Activated CD8-positive, alpha-beta memory T cell treated with anti-CD3 and anti-CD28 coated beads for 4 hours (primary cell): ENCODE measurements around the gene CLCN2.

Source experiments
- DNase-seq, 2 donors: peaks; one replicate each; pipeline ENCODE4 v3.0.0-alpha.2; 2020; ENCODE audit warnings: low read depth in 2 of 2

Gene CLCN2

GRCh38 chr3:184360070-184360928 is 1.1 kb downstream of the CLCN2 start:
- DNase-seq = no peak

- no peak for DNase-seq
Measured at GRCh38 chr3:184359610-184360009, 1.8 kb downstream of the CLCN2 start.

GRCh38 chr3:184358921-184359350 is 2.5 kb downstream of the CLCN2 start:
- no peak for DNase-seq

- no peak for DNase-seq
Measured at GRCh38 chr3:184358124-184358767, 3.2 kb downstream of the CLCN2 start.

GRCh38 chr3:184357248-184358123 is 3.9 kb downstream of the CLCN2 start:
- DNase-seq = no peak

- DNase-seq = no peak
Measured at GRCh38 chr3:184355261-184356040, 6.0 kb downstream of the CLCN2 start.

GRCh38 chr3:184354754-184355153 is 6.7 kb downstream of the CLCN2 start:
- DNase-seq = no peak

- DNase-seq = peak in 1 of 2 donors; percentile 21
Measured at GRCh38 chr3:184354121-184354728, 7.2 kb downstream of the CLCN2 start.

- no peak for DNase-seq
Measured at GRCh38 chr3:184353546-184353941, 7.9 kb downstream of the CLCN2 start.

GRCh38 chr3:184352897-184353545 is 8.4 kb downstream of the CLCN2 start:
- DNase-seq = no peak

- no peak for DNase-seq
Measured at GRCh38 chr3:184352149-184352785, 9.1 kb downstream of the CLCN2 start.

GRCh38 chr3:184351511-184352148 is 9.8 kb downstream of the CLCN2 start:
- DNase-seq = no peak

GRCh38 chr3:184350618-184351017 is 10.8 kb downstream of the CLCN2 start:
- no peak for DNase-seq

- no peak for DNase-seq
Measured at GRCh38 chr3:184349563-184350470, 11.6 kb downstream of the CLCN2 start.

- no peak for DNase-seq
Measured at GRCh38 chr3:184348057-184348382, 13.4 kb downstream of the CLCN2 start.

GRCh38 chr3:184347321-184348056 is 13.9 kb downstream of the CLCN2 start:
- no peak for DNase-seq

- no peak for DNase-seq
Measured at GRCh38 chr3:184346480-184347190, 14.8 kb downstream of the CLCN2 start.
